OCI-LY7 (cell line): Measurements from ENCODE around the gene NAA25. TPM values are rescaled to one million over a fixed set of nuclear protein-coding genes. Genes with fewer than 3 reads are reported as not detected.
"Not testable (repeated sequence)": the region's sequence is repeated elsewhere in the genome, so short reads cannot be mapped to it uniquely, and the experiment has no call there.

Experiments
- BruUV-seq: library from RNA; stranded (reverse); fragments of 400-500 nt; replicated peaks from 2 replicates; lab custom pipeline; 2021; lab: Mats Ljungman, UMichigan
- CTCF ChIA-PET: fragments of 300-600 bp; sonication (Branson Sonifier 250); formaldehyde crosslinking; loops from one replicate; lab custom pipeline; 2022; ENCODE audit warnings: antibody characterized with exemption; ENCODE audit not compliant: unreplicated experiment; lab: Charles Lee
- POLR2A ChIA-PET: fragments of 300-600 bp; sonication (Branson Sonifier 250); formaldehyde crosslinking; loops from one replicate; lab custom pipeline; 2022; ENCODE audit warnings: antibody characterized with exemption; lab: Charles Lee
- DNase-seq: peaks from one replicate; pipeline ENCODE4 v3.0.0-alpha.2; 2015; ENCODE audit warnings: low spot score
- H2AFZ ChIP-seq: fragments of 200-600 bp; sonication (generic), shearing (Covaris generic); 2 replicates; pipeline ENCODE4 v1.6.1; 2014; ENCODE audit warnings: mild to moderate bottlenecking, antibody characterized with exemption, low read length, moderate library complexity
- H3K27ac ChIP-seq: fragments of 200-600 bp; sonication (generic); 2 replicates; pipeline ENCODE4 v1.5.1; 2014; ENCODE audit warnings: mixed run types, low read depth, mild to moderate bottlenecking, moderate library complexity, low read length, inconsistent platforms; ENCODE audit not compliant: poor library complexity, severe bottlenecking
- H3K36me3 ChIP-seq: fragments of 200-600 bp; sonication (generic); 2 replicates; pipeline ENCODE4 v1.6.1; 2014; ENCODE audit warnings: mild to moderate bottlenecking, antibody characterized with exemption, low read length, moderate library complexity, mixed read lengths; ENCODE audit not compliant: insufficient read depth
- H3K4me1 ChIP-seq: fragments of 200-600 bp; sonication (generic); 2 replicates; pipeline ENCODE4 v1.5.1; 2014; ENCODE audit warnings: mild to moderate bottlenecking, low read length; ENCODE audit not compliant: insufficient read depth, poor library complexity, severe bottlenecking
- H3K4me2 ChIP-seq: fragments of 200-600 bp; sonication (generic); 2 replicates; pipeline ENCODE4 v1.6.1; 2014; ENCODE audit warnings: mild to moderate bottlenecking, low read length
- H3K4me3 ChIP-seq: fragments of 200-600 bp; sonication (generic); 2 replicates; pipeline ENCODE4 v1.5.1; 2014; ENCODE audit warnings: mild to moderate bottlenecking, low read depth, low read length; ENCODE audit not compliant: poor library complexity, severe bottlenecking
- H3K79me2 ChIP-seq: fragments of 200-600 bp; sonication (generic); 2 replicates; pipeline ENCODE4 v1.6.1; 2016; ENCODE audit warnings: low read depth, mild to moderate bottlenecking, low read length, moderate library complexity, mixed read lengths; ENCODE audit not compliant: insufficient read depth
- H3K9me2 ChIP-seq: fragments of 200-600 bp; sonication (generic); 2 replicates; pipeline ENCODE4 v1.6.1; 2016; ENCODE audit warnings: mild to moderate bottlenecking, low read length, mixed read lengths; ENCODE audit not compliant: insufficient read depth
- H3K9me3 ChIP-seq: fragments of 200-600 bp; sonication (generic); 2 replicates; pipeline ENCODE4 v1.6.1; 2014; ENCODE audit warnings: mild to moderate bottlenecking, mixed run types, low read length, mixed read lengths
- H4K20me1 ChIP-seq: fragments of 200-600 bp; sonication (generic); 2 replicates; pipeline ENCODE4 v1.6.1; 2014; ENCODE audit warnings: mild to moderate bottlenecking, antibody characterized with exemption, low read length, moderate library complexity, mixed read lengths; ENCODE audit not compliant: insufficient read depth
- CTCF ChIP-seq: fragments of 200-600 bp; sonication (generic); conservative IDR thresholded peaks from 2 replicates; pipeline ENCODE4 v1.5.1; 2014; ENCODE audit warnings: mild to moderate bottlenecking, antibody characterized with exemption, low read length, moderate library complexity, mixed read lengths
- EZH2phosphoT487 ChIP-seq: fragments of 200-600 bp; sonication (generic); IDR thresholded peaks from 2 replicates; pipeline ENCODE4 v1.6.1; 2018; ENCODE audit warnings: low read depth, borderline replicate concordance, mild to moderate bottlenecking, mixed run types, antibody characterized with exemption, low read length, moderate library complexity, mixed read lengths
- intact Hi-C: fragments of 100-400 bp; cut with micrococcal nuclease; formaldehyde crosslinking; loops from one replicate; pipeline ENCODE4 v1.10.0; 2022; ENCODE audit not compliant: unreplicated experiment
- total RNA-seq, 2 experiments: library from RNA; depleted of rRNA in 1 of 2; stranded (reverse); fragments of >200 nt in 1 of 2; shearing (Covaris generic) in 1 of 2; gene quantifications; 2 replicates each; pipeline ENCODE4 v1.2.3, GENCODE V29; 2014 to 2022

The NAA25 gene
- total RNA-seq, 2 experiments from 2014 or later: 27.4 to 50.3 TPM

GRCh38 chr12:112046003-112046402 is 62.6 kb downstream of the NAA25 start:
- intact Hi-C loops: no loop called here
- Histone ChIP-seq H2AFZ (no peak overlapping the region), H3K9me3 (no peaks in the 10 kb centered on the region), H3K36me3 (peaks cover 98% of the 10 kb centered on the region), H3K9me2 (no peaks in the 10 kb centered on the region), H3K27ac (no peak overlapping the region), H4K20me1 (no peaks in the 10 kb centered on the region), H3K79me2 (no peaks in the 10 kb centered on the region), H3K4me2 (no peak overlapping the region), H3K4me1 (no peaks in the 10 kb centered on the region), H3K4me3 (no peak overlapping the region)
- BruUV-seq: no TSS peak
- TF ChIP-seq CTCF: no peak
- TF ChIP-seq EZH2phosphoT487: no peak
- ChIA-PET POLR2A (no interaction called here), CTCF (no interaction called here)
- DNase-seq: no peak

- H3K4me1 ChIP-seq, H3K9me3 ChIP-seq, BruUV-seq, intact Hi-C loops, POLR2A ChIA-PET, H2AFZ ChIP-seq, H3K9me2 ChIP-seq, CTCF ChIA-PET, H4K20me1 ChIP-seq, H3K79me2 ChIP-seq, DNase-seq, H3K4me2 ChIP-seq, H3K4me3 ChIP-seq, H3K27ac ChIP-seq: not testable (repeated sequence)
- peaks cover 90% of the 10 kb centered on the region for H3K36me3 ChIP-seq
Measured at GRCh38 chr12:112036614-112037013, 72.0 kb downstream of the NAA25 start.

GRCh38 chr12:112035219-112035785 is 73.3 kb downstream of the NAA25 start:
- TF ChIP-seq CTCF (no peak), EZH2phosphoT487 (no peak)
- Histone ChIP-seq H2AFZ (no peak overlapping the region), H3K4me2 (no peak overlapping the region), H4K20me1 (no peaks in the 10 kb centered on the region), H3K9me3 (no peaks in the 10 kb centered on the region), H3K79me2 (no peaks in the 10 kb centered on the region), H3K9me2 (no peaks in the 10 kb centered on the region), H3K4me1 (no peaks in the 10 kb centered on the region), H3K36me3 (peaks cover 90% of the 10 kb centered on the region), H3K4me3 (no peak overlapping the region), H3K27ac (no peak overlapping the region)
- ChIA-PET POLR2A (interaction anchor here (0.6 kb wide), 1 partner anchor 321 kb away, joined by 4 read pairs; no protein-coding TSS in a partner anchor), CTCF (no interaction called here)
- no TSS peak for BruUV-seq
- DNase-seq: no peak
- intact Hi-C loops: no loop called here
